Measurements from ENCODE around the gene PGF. TPM values are rescaled to one million over a fixed set of nuclear protein-coding genes. Genes with fewer than 3 reads are reported as not detected.
"Not testable (repeated sequence)": the region's sequence is repeated elsewhere in the genome, so short reads cannot be mapped to it uniquely, and the experiment has no call there.

Gene PGF
- 4.6 and 6.9 TPM in 2 replicates for total RNA-seq (2014; rRNA removed; shearing (Covaris generic))

- H3K36me3 ChIP-seq (replicated peaks; ENCODE audit: control insufficient read depth, insufficient read depth, low read length), result no peaks in the 10 kb centered on the region
Observed at GRCh38 chr14:74955229-74956026, at the start of gene PGF. PGF (minus strand) TSS chr14:74955597; CDS start chr14:74955242, 355 bp downstream.

GRCh38 chr14:75003250-75004027, 48.0 kb upstream of the PGF start:
- Histone ChIP-seq H3K4me3 (ENCODE audit: insufficient read depth, low read depth, low read length) (peak overlapping the region; percentile 70), H3K36me3 (replicated peaks; ENCODE audit: control insufficient read depth, insufficient read depth, low read length) (peaks cover 19% of the 10 kb centered on the region), H3K27me3 (ENCODE audit: control insufficient read depth, insufficient read depth, low read length) (no peaks in the 10 kb centered on the region)
- peak; percentile 23 for DNase-seq

More at GRCh38 chr14:74955229-74956026, at the start of gene PGF:
- H3K4me3 ChIP-seq (ENCODE audit: insufficient read depth, low read depth, low read length), result peak within 1 kb of the TSS; percentile 50
- H3K27me3 ChIP-seq (ENCODE audit: control insufficient read depth, insufficient read depth, low read length), result peaks cover 12% of the 10 kb centered on the region
- peak; percentile 96 for DNase-seq

GRCh38 chr14:75002392-75003249, 47.2 kb upstream of the PGF start, which contains the start of gene EIF2B2:
EIF2B2 (plus strand) TSS chr14:75002921; CDS start chr14:75002991, 70 bp downstream.
- Histone ChIP-seq H3K27me3 (ENCODE audit: control insufficient read depth, insufficient read depth, low read length) (no peaks in the 10 kb centered on the region), H3K36me3 (replicated peaks; ENCODE audit: control insufficient read depth, insufficient read depth, low read length) (peaks cover 15% of the 10 kb centered on the region), H3K4me3 (ENCODE audit: insufficient read depth, low read depth, low read length) (peak within 1 kb of the TSS; percentile 70)
- DNase-seq, result peak; percentile 97

- Histone ChIP-seq H3K4me3 (ENCODE audit: insufficient read depth, low read depth, low read length) (peak overlapping the region; percentile 70), H3K27me3 (ENCODE audit: control insufficient read depth, insufficient read depth, low read length) (no peaks in the 10 kb centered on the region), H3K36me3 (replicated peaks; ENCODE audit: control insufficient read depth, insufficient read depth, low read length) (peaks cover 13% of the 10 kb centered on the region)
- no peak for DNase-seq
Observed at GRCh38 chr14:75001899-75002298, 46.5 kb upstream of the PGF start.

- no peaks in the 10 kb centered on the region for H3K27me3 ChIP-seq (ENCODE audit: control insufficient read depth, insufficient read depth, low read length)
- peaks cover 7% of the 10 kb centered on the region for H3K36me3 ChIP-seq (replicated peaks; ENCODE audit: control insufficient read depth, insufficient read depth, low read length)
- no peak overlapping the region for H3K4me3 ChIP-seq (ENCODE audit: insufficient read depth, low read depth, low read length)
- DNase-seq, result no peak
Observed at GRCh38 chr14:75001261-75001660, 45.9 kb upstream of the PGF start.

- not testable (repeated sequence) for H3K27me3 ChIP-seq (ENCODE audit: control insufficient read depth, insufficient read depth, low read length); H3K4me3 ChIP-seq (ENCODE audit: insufficient read depth, low read depth, low read length); H3K36me3 ChIP-seq (replicated peaks; ENCODE audit: control insufficient read depth, insufficient read depth, low read length); DNase-seq
Observed at GRCh38 chr14:74995781-74996180, 40.4 kb upstream of the PGF start.

- H3K36me3 ChIP-seq (replicated peaks; ENCODE audit: control insufficient read depth, insufficient read depth, low read length); DNase-seq; H3K27me3 ChIP-seq (ENCODE audit: control insufficient read depth, insufficient read depth, low read length); H3K4me3 ChIP-seq (ENCODE audit: insufficient read depth, low read depth, low read length): not testable (repeated sequence)
Observed at GRCh38 chr14:74994182-74994581, 38.8 kb upstream of the PGF start.

GRCh38 chr14:74988993-74989392, 33.6 kb upstream of the PGF start:
- Histone ChIP-seq H3K4me3 (ENCODE audit: insufficient read depth, low read depth, low read length) (no peak overlapping the region), H3K36me3 (replicated peaks; ENCODE audit: control insufficient read depth, insufficient read depth, low read length) (no peaks in the 10 kb centered on the region), H3K27me3 (ENCODE audit: control insufficient read depth, insufficient read depth, low read length) (no peaks in the 10 kb centered on the region)
- peak; percentile 45 for DNase-seq

- Histone ChIP-seq H3K27me3 (ENCODE audit: control insufficient read depth, insufficient read depth, low read length) (no peaks in the 10 kb centered on the region), H3K4me3 (ENCODE audit: insufficient read depth, low read depth, low read length) (no peak overlapping the region), H3K36me3 (replicated peaks; ENCODE audit: control insufficient read depth, insufficient read depth, low read length) (no peaks in the 10 kb centered on the region)
- no peak for DNase-seq
Observed at GRCh38 chr14:74988131-74988530, 32.7 kb upstream of the PGF start.

- Histone ChIP-seq H3K27me3 (ENCODE audit: control insufficient read depth, insufficient read depth, low read length) (no peaks in the 10 kb centered on the region; the same call in 1 of the 2 replicates), H3K4me3 (ENCODE audit: insufficient read depth, low read depth, low read length) (no peak overlapping the region), H3K36me3 (replicated peaks; ENCODE audit: control insufficient read depth, insufficient read depth, low read length) (no peaks in the 10 kb centered on the region)
- DNase-seq, result no peak
Observed at GRCh38 chr14:74985806-74986205, 30.4 kb upstream of the PGF start.

- DNase-seq, result peak; percentile 40
- Histone ChIP-seq H3K36me3 (replicated peaks; ENCODE audit: control insufficient read depth, insufficient read depth, low read length) (no peaks in the 10 kb centered on the region), H3K27me3 (ENCODE audit: control insufficient read depth, insufficient read depth, low read length) (no peaks in the 10 kb centered on the region; the same call in 1 of the 2 replicates), H3K4me3 (ENCODE audit: insufficient read depth, low read depth, low read length) (no peak overlapping the region)
Observed at GRCh38 chr14:74985028-74985310, 29.6 kb upstream of the PGF start.

GRCh38 chr14:74984236-74985027, 29.0 kb upstream of the PGF start:
- H3K27me3 ChIP-seq (ENCODE audit: control insufficient read depth, insufficient read depth, low read length), result no peaks in the 10 kb centered on the region; the same call in 1 of the 2 replicates
- no peak overlapping the region for H3K4me3 ChIP-seq (ENCODE audit: insufficient read depth, low read depth, low read length)
- H3K36me3 ChIP-seq (replicated peaks; ENCODE audit: control insufficient read depth, insufficient read depth, low read length), result no peaks in the 10 kb centered on the region
- peak; percentile 40 for DNase-seq

- H3K4me3 ChIP-seq (ENCODE audit: insufficient read depth, low read depth, low read length), result no peak overlapping the region
- no peaks in the 10 kb centered on the region; the same call in 1 of the 2 replicates for H3K27me3 ChIP-seq (ENCODE audit: control insufficient read depth, insufficient read depth, low read length)
- no peak for DNase-seq
- no peaks in the 10 kb centered on the region for H3K36me3 ChIP-seq (replicated peaks; ENCODE audit: control insufficient read depth, insufficient read depth, low read length)
Observed at GRCh38 chr14:74983343-74983742, 27.9 kb upstream of the PGF start.
